Bone marrow (tissue), 2 donors: ENCODE results near the gene GRAMD1B.

Source experiments
- DNase-seq, 2 donors: peaks; one replicate each; lab custom pipeline; 2025; lab: John Stamatoyannopoulos, UW

Gene GRAMD1B

DNA sequence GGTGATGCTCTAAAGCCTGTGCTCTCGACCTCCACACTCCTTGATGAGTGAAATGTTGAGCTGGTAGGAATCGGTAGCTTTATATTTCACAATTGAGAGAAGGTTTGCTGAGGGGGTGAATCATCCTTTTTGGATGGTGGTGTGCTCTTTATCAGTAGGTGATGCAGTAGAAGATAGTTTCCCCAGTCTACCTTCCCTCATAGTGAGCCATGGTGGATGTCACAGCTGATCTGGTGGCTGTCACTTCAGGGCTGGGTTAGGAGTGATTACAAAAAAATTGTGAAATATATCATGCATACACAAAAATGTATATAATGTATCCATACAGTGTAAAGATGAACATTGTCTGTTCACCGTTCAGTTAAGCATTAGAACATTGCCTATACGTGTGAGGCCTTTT, 105.3 kb downstream of the GRAMD1B start:
- DNase-seq: no peak

- no peak for DNase-seq
Observed at GRCh38 chr11:123536690-123537437, 106.8 kb downstream of the GRAMD1B start.

DNA sequence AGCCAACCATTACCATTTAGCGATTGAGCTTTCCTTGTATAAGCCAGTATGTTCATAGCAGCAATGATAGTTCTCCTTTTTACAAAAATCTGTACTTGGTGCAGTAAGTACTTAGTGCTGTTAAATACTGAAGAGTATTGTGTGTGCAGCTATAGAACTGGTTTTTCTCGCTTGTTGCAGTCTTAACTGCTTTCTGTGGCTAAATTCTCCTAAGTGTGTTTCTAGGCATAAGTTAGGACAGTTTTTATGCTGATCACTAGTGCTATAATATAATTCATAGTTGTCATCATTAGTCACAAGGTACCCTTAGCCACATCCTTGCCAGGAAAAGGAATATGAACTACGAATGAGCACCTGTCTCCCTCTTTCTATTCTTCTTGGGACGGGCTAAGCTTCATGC, 107.7 kb downstream of the GRAMD1B start:
- no peak for DNase-seq

DNA sequence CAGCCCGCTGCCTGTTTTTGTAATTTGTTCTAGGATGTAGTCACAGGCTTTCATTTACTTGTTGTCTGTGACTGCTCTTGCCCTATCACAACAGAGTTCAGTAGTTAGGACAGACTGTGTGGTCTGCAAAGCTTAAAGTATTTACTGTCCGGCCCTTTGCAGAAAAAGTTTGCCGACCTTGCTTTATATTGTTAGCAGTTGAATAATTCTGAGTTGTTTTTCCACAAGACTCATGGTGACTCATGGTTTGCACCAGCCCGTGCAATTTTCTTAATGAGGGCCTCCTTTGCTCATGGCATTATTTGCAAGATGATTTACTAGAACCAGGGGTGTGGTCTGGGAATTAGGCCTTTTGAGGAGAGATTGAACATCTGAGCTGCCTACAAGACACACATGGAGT, 113.7 kb downstream of the GRAMD1B start:
- no peak for DNase-seq

DNA sequence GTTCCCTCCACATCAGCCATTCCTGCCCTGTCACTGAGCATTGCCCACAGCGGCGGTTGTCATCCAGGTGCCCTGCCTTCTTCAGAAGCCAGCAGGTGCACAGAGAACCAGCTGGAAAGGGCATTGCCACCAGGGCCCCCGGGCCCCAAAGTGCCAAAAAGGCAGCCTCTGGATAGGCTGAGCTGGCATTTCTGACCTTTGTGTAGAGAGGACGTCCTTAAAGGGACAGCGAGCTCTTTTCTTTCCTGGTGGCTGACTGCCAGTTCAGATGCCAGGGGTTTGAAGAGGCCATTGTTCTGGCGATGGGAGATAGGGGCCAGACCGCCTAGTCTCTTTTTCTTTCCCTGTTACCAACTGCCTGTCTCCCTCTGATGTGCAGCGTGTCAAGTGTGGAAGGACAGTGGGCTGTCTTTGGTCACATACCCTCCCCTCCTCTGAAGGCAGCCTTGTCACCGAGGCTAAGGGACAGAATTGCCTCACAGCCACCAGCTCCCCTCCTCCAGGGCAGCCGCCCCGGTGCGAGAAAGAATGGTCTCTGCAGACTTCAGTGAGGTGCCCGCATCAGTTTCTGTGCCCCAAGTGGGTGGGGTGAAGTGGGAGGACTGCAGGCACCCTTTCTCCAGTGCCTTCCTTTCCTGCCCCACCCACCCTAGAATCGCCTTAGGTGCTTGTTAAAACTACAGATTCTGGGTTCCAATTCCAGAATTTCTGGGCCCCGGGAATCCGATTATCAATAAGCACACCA, 114.7 kb downstream of the GRAMD1B start:
- DNase-seq: no peak

GRCh38 chr11:123545726-123546270, 115.7 kb downstream of the GRAMD1B start:
- DNase-seq: no peak

- no peak for DNase-seq
Observed at GRCh38 chr11:123546515-123546914, 116.4 kb downstream of the GRAMD1B start.

GRCh38 chr11:123547180-123547579, 117.1 kb downstream of the GRAMD1B start:
- DNase-seq: no peak

DNA sequence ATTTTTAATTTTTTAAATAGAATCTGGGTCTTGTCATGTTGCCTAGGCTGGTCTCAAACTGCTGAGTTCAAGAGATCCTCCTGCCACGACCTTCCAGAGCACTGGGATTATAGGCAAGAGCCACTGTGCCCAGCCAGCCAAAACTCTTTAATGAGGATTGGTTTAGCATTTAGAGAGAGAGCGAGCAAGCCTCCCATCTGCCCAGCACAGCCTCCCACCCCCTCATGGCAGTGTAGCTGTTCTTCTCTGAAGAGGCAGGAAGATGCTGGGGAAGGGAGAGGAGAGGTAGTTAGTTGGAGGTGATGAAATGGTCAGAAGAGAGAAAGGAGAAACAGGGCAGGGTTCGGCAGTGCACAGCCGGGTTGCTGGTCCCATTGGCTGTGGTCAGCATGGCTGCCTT, 118.7 kb downstream of the GRAMD1B start:
- DNase-seq: no peak

DNA sequence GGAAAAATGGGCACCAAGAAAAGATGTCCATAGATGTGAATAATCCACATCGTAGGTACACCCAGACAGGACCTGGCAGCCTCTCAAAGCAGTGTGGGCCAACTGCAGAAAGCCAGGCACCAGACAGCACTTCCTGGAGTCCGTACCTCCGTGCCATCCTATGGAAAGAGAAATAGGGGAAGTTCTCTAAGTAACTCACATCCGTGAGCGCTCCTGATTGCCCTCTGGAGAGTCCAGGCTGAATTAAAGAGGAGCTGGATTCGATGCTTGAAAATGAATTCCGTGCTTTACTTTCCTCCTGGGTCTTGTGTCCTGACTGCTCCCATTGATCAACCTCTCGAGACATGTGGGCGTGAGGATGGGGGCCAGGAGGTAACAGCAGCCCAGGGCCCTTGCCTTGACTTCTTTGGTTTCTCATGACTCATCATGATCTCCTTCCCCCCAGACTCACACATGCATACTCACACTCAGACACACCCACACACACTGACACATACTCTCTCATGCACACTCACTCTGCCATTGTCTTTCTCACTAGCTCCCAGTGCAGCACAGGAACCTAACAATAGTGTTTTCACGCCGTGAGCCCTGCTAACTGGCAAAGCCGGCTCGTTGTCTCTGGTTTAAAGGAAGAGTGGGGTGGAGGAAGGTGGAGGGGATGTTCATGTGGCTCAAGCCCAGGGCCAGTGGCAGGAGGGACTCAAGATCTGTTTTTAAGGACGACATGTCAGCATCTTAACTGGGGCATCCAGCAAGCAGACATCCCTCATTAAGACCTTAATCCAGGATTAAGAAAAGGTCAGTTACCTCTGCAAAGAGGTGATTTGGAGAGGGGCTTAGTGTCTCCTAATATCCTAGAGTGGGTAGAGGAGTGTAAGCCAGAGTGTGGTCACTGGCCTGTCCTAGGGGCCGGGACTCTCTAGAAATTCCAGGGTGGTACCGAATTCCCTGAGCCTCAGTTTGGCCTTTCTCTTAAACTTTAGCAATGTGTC, 120.2 kb downstream of the GRAMD1B start:
- no peak for DNase-seq

DNA sequence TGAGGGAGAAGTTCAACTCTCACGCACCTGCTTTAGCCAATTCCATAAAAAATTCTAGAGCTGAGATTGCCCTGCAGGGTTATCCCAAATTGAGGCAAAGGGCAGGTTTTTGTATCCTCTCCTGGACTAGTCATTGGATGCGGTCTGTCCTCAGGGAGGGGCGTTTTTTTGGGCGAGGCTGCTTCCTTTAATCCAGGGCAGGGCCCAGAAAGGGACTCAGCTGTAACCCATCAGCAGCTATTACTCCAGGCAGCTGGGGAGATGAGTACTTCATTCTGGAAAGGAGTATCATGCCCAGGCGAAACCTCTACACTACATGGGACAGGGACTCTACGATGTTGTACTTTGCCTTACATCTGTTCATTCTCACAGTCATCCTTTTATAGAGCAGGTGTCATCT, 121.0 kb downstream of the GRAMD1B start:
- no peak for DNase-seq

DNA sequence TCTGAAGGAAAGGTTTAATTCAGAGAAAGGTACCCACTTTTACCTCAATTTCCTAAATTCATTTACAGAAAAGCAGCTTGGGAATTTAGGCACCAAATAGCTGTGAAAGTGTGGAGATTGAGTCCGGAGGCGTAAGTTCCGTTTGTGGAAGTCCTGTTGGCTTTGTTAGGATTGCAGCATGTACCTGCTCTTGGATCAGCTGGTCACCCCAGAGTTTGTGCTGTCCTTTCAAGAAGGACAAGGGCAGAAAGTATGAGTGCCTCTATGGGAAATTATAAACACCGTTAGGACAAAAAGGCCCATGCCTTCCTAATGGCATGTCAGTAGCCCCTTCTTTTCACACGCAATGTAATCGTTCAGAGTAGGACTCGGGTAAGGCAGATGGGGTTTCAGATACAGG, 126.6 kb downstream of the GRAMD1B start:
- DNase-seq: no peak

DNA sequence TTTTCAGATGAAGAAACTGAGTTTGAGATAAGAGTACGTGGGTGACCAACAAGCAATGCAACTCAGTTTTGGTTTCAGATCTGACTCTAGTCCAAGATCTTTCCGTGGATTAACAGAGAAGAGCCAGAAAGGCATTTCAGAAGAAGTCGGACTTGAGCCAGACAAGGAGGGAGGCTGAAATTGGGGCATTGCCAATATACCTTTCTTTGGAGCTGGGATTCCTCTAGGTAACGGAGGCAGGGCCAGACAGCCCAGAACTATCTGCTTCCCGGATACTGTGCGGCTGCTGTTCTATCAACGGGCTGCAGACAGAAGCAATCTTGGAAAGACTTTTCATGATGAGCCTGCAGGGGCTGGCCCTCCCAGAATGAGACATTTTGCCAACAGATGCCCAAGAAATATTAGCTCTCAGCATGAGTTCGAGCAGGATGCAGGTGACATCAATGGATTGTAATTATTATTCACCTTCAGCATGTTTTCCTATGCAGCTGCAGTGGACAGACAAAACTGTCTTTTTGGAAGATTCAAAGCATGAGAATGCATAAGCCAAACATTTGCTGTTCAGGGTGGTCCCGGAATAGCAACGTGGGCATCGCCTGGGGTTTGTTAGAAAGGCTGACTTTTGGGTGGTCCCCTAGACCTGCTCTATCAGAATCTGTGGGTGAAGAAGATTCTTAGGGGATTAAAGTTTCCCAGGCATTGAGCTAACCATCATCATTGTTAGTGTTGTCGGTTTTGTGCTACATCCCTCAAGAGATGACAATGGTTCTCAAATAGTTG, 128.7 kb downstream of the GRAMD1B start:
- DNase-seq: no peak

- no peak for DNase-seq
Observed at GRCh38 chr11:123559523-123559955, 129.5 kb downstream of the GRAMD1B start.

DNA sequence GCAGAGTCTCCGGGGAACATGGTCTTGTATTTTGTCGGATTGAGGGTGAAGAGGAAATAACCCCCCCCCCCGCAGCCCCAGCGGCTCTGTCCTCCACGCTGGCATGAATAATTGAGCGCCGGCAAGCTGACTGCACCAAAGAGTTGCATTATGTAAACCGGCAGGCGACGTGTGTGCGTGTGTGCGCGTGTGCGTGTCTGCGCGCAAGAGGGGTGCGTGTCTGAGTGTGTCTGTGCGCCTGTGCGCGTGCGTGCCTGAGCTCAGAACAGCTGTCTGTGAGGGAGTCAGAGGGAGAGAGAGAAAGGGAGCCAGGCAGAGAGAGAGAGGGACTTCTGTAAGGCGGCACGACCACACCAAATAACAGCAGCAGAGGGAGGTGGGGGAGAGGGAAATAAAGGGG, 129.9 kb downstream of the GRAMD1B start:
- DNase-seq: peak in 1 of 2 donors; percentile 30

DNA sequence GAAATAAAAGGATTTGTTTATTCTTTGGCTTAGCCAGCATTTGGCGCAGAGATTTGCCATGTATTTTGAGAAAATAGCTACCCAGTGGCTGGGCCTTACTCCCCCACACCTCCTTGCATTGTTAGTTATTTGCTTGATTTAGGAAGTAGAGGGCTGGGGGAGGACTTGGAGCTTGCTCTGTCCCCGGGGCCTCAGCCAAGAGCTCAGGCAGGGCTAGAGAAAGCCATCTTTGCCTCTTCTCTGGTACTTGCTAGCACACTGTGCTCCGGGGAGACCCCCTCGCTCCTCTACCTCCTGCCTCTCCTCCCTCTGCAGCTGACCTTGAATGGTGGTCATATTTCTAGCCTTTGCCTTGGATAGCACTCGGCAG, 131.3 kb downstream of the GRAMD1B start:
- no peak for DNase-seq

DNA sequence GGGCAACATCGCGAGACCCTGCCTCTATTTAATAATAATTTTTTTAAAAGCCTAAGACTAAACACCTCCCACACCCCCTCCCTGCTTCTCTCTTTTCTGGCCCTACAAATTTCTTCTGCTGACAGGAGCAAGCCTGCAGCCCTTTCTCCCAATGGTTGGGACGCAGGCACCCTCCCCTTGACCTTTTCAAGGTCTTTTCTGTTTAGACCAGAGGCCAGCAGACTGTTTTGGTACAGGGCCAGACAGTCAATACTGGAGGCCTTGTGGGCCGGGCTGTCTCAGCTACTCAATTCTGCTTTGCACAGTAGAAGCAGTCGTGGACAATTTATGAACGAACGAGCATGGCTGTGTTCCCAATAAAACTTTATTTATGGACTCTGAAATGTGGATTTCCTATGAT, 132.1 kb downstream of the GRAMD1B start:
- DNase-seq: no peak

GRCh38 chr11:123562829-123563228, 132.8 kb downstream of the GRAMD1B start:
- DNase-seq: no peak

- DNase-seq: no peak
Observed at GRCh38 chr11:123564221-123564620, 134.2 kb downstream of the GRAMD1B start.

GRCh38 chr11:123566852-123567251, 136.8 kb downstream of the GRAMD1B start:
- DNase-seq: no peak

- DNase-seq: no peak
Observed at GRCh38 chr11:123567466-123567865, 137.4 kb downstream of the GRAMD1B start.
